Mesodermal cell (in vitro differentiated cells): ENCODE results near the gene LMLN.

Experiments
- H3K27ac ChIP-seq: 2 replicates; pipeline ENCODE4 v1.7.0; 2013; ENCODE audit warnings: mild to moderate bottlenecking, low read depth, low read length, moderate library complexity; ENCODE audit not compliant: severe bottlenecking
- H3K36me3 ChIP-seq: 2 replicates; pipeline ENCODE4 v1.7.1; 2013; ENCODE audit warnings: mild to moderate bottlenecking, low read length, moderate library complexity; ENCODE audit not compliant: control insufficient read depth, insufficient read depth
- H3K4me1 ChIP-seq: one replicate; pipeline ENCODE4 v1.7.1; 2013; ENCODE audit warnings: mild to moderate bottlenecking, low read length; ENCODE audit not compliant: insufficient read depth, control insufficient read depth, poor library complexity, severe bottlenecking
- H3K4me3 ChIP-seq: 2 replicates; pipeline ENCODE4 v1.7.0; 2013; ENCODE audit warnings: low read length, control low read depth, mild to moderate bottlenecking; ENCODE audit not compliant: insufficient read depth, poor library complexity, severe bottlenecking; ENCODE audit errors: extremely low read depth
- H3K9me3 ChIP-seq: 2 replicates; pipeline ENCODE4 v1.7.1; 2013; ENCODE audit warnings: mild to moderate bottlenecking, low read length, moderate library complexity; ENCODE audit not compliant: control insufficient read depth
- WGBS, 2 experiments: methylation state at CpG; one replicate each; pipeline ENCODE4 v1.1.5; 2013; ENCODE audit warnings: missing lambda C conversion rate in 2 of 2; ENCODE audit not compliant: insufficient coverage in 2 of 2; 5-methylcytosine and 5-hydroxymethylcytosine counted together

Gene LMLN

GRCh38 chr3:197983076-197983475 lies 23.1 kb downstream of the LMLN start:
- H3K36me3 ChIP-seq: no peaks in the 10 kb centered on the region
- WGBS, 2 experiments: 100% methylated on average over 1 of the region's 1 CpG
- H3K4me3 ChIP-seq: no peak overlapping the region
- H3K4me1 ChIP-seq: no peaks in the 10 kb centered on the region
- no peak overlapping the region for H3K27ac ChIP-seq
- no peaks in the 10 kb centered on the region for H3K9me3 ChIP-seq

GRCh38 chr3:197989651-197990050 lies 29.6 kb downstream of the LMLN start:
- Histone ChIP-seq H3K9me3 (no peaks in the 10 kb centered on the region), H3K36me3 (no peaks in the 10 kb centered on the region), H3K4me3 (no peak overlapping the region), H3K4me1 (no peaks in the 10 kb centered on the region), H3K27ac (no peak overlapping the region)
- WGBS, 2 experiments: 91 to 100% methylated on average over 1 to 2 of the region's 4 CpGs

- no CpG with 5 or more reads among the region's 1 CpG for WGBS, 2 experiments
Observed at GRCh38 chr3:197994736-197995135, 34.7 kb downstream of the LMLN start.

GRCh38 chr3:197996855-197997254 lies 36.8 kb downstream of the LMLN start:
- WGBS, 2 experiments: 90 to 91% methylated on average over 5 of the region's 5 CpGs
- H3K4me3 ChIP-seq: no peak overlapping the region
- no peaks in the 10 kb centered on the region for H3K9me3 ChIP-seq
- H3K27ac ChIP-seq: no peak overlapping the region
- no peaks in the 10 kb centered on the region for H3K4me1 ChIP-seq
- no peaks in the 10 kb centered on the region for H3K36me3 ChIP-seq

More at GRCh38 chr3:197994736-197995135, 34.7 kb downstream of the LMLN start:
- no peaks in the 10 kb centered on the region for H3K9me3 ChIP-seq
- H3K27ac ChIP-seq: no peak overlapping the region
- no peaks in the 10 kb centered on the region for H3K4me1 ChIP-seq
- H3K36me3 ChIP-seq: no peaks in the 10 kb centered on the region
- H3K4me3 ChIP-seq: no peak overlapping the region

GRCh38 chr3:197997936-197998335 lies 37.9 kb downstream of the LMLN start:
- no peaks in the 10 kb centered on the region for H3K9me3 ChIP-seq
- H3K27ac ChIP-seq: no peak overlapping the region
- 96 to 100% methylated on average over 3 of the region's 3 CpGs for WGBS, 2 experiments
- H3K4me1 ChIP-seq: no peaks in the 10 kb centered on the region
- H3K4me3 ChIP-seq: no peak overlapping the region
- H3K36me3 ChIP-seq: no peaks in the 10 kb centered on the region

DNA sequence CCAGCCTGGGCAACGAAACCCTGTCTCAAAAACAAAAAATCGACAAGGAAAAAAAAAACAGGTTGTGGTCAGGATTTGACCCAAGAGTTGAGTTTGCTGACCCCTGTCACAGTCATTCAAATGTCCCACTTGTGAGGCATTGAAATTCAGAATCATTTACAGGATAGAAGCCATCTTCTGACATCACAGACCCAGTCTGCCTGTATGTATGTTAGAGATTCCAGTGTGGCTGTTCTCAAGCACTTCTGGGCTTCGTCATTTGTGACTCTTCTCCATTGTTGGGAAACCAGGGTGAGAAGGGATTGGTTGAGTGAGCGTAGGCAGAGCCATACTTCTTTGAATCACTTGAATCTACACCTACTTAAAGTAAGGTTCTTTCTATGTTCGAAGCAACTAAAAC lies 57.1 kb downstream of the LMLN start:
- H3K4me1 ChIP-seq: no peaks in the 10 kb centered on the region
- no peaks in the 10 kb centered on the region for H3K36me3 ChIP-seq
- 59 to 84% methylated on average over 2 to 3 of the region's 5 CpGs for WGBS, 2 experiments

GRCh38 chr3:198018416-198018815 lies 58.4 kb downstream of the LMLN start:
- H3K4me3 ChIP-seq: no peak overlapping the region
- WGBS, 2 experiments: 75 to 78% methylated on average over 1 of the region's 4 CpGs
- H3K4me1 ChIP-seq: no peaks in the 10 kb centered on the region
- H3K27ac ChIP-seq: no peak overlapping the region
- H3K36me3 ChIP-seq: no peaks in the 10 kb centered on the region
- H3K9me3 ChIP-seq: peaks cover 7% of the 10 kb centered on the region

More for the DNA sequence above, 57.1 kb downstream of the LMLN start:
- no peak overlapping the region for H3K27ac ChIP-seq
- H3K4me3 ChIP-seq: no peak overlapping the region
- peaks cover 7% of the 10 kb centered on the region for H3K9me3 ChIP-seq

DNA sequence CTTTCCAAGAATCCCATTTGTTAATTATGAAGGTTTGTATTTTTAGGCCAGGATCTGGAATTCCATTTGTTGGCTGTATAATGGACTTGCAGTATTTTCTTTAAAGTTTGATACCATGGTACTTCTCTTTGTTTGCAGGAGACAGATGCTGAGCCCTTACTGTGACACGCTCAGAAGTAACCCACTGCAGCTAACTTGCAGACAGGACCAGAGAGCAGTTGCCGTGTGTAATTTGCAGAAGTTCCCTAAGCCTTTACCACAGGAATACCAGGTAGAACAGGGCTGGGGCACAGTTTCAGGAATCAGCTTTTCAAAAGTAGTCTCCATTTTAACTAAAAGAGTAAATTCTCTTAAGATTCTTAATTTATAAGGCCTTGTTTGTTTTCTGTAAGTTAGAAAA lies 59.1 kb downstream of the LMLN start:
- no peak overlapping the region for H3K4me3 ChIP-seq
- WGBS, 2 experiments: 66 to 73% methylated on average over 2 of the region's 2 CpGs
- H3K27ac ChIP-seq: no peak overlapping the region
- no peaks in the 10 kb centered on the region for H3K36me3 ChIP-seq
- H3K4me1 ChIP-seq: no peaks in the 10 kb centered on the region
- peaks cover 7% of the 10 kb centered on the region for H3K9me3 ChIP-seq

DNA sequence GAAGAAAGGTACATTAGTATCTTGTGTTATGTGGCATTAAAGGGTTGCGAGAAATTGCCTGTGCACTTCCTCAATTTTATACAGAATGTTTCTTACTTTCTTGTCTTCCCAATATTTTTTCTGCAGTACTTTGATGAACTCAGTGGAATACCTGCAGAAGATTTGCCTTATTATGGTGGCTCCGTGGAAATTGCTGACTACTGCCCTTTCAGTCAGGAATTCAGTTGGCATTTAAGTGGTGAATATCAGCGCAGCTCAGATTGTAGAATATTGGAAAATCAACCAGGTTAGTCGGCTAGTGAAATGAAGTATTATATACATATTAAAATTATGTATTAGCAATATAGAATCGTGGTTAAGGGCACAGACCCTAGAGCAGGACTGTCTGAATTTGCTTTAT lies 61.3 kb downstream of the LMLN start:
- WGBS, 2 experiments: 74 to 100% methylated on average over 2 to 3 of the region's 5 CpGs
- Histone ChIP-seq H3K36me3 (no peaks in the 10 kb centered on the region), H3K4me3 (no peak overlapping the region), H3K9me3 (peaks cover 7% of the 10 kb centered on the region), H3K27ac (no peak overlapping the region), H3K4me1 (no peaks in the 10 kb centered on the region)

GRCh38 chr3:198022604-198023003 lies 62.6 kb downstream of the LMLN start:
- 83 to 84% methylated on average over 1 to 3 of the region's 3 CpGs for WGBS, 2 experiments
- H3K4me3 ChIP-seq: no peak overlapping the region
- H3K4me1 ChIP-seq: no peaks in the 10 kb centered on the region
- H3K27ac ChIP-seq: no peak overlapping the region
- no peaks in the 10 kb centered on the region for H3K9me3 ChIP-seq
- H3K36me3 ChIP-seq: no peaks in the 10 kb centered on the region

DNA sequence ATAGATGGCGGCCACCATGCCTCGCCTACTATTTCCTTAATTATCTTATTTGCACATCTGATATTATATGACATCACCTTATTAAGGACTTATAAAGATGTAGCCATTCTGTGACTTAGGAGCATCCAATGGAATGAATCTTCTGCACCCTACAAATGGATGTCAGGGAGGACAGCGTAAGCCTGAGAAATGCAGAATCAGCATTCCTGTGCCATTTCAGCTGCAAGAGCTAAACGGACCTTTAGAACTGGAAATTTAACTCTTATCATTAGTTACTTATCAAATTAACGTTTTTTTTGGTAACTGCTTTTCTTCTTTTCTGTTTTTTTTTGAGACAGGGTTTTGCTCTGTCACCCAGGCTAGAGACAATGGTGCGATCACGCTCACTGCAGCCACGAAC lies 65.6 kb downstream of the LMLN start:
- WGBS, 2 experiments: 85 to 90% methylated on average over 6 of the region's 8 CpGs
- no peaks in the 10 kb centered on the region for H3K36me3 ChIP-seq
- no peak overlapping the region for H3K4me3 ChIP-seq
- no peak overlapping the region for H3K27ac ChIP-seq
- H3K4me1 ChIP-seq: no peaks in the 10 kb centered on the region
- no peaks in the 10 kb centered on the region for H3K9me3 ChIP-seq
